Cardiac muscle cell (in vitro differentiated cells and primary cell): ENCODE data around the gene SNAPC1. TPM values are rescaled to one million over a fixed set of nuclear protein-coding genes. Genes with fewer than 3 reads are reported as not detected.
"Not testable (repeated sequence)": the region's sequence is repeated elsewhere in the genome, so short reads cannot be mapped to it uniquely, and the experiment has no call there.

Experiments used
- DNase-seq, 2 donors: peaks; one replicate each; pipeline versions ENCODE4 v3.0.0 to v3.0.0-alpha.2; 2010 to 2017; ENCODE audit warnings: low read depth in 1 of 2, low spot score in 1 of 2
- H3K27ac ChIP-seq: fragments of 200-600 bp; sonication (generic); 2 replicates; pipeline ENCODE4 v1.5.1; 2016
- H3K27me3 ChIP-seq: fragments of 200-600 bp; sonication (generic); 2 replicates; pipeline ENCODE4 v1.6.0; 2016; ENCODE audit warnings: control low read depth
- H3K36me3 ChIP-seq: fragments of 200-600 bp; sonication (generic); 2 replicates; pipeline ENCODE4 v1.5.1; 2016; ENCODE audit warnings: control low read depth
- H3K4me1 ChIP-seq: fragments of 200-600 bp; sonication (generic); 2 replicates; pipeline ENCODE4 v1.8.1; 2017; ENCODE audit warnings: low read depth, mild to moderate bottlenecking, mixed run types
- H3K4me3 ChIP-seq: fragments of 200-600 bp; sonication (generic); 2 replicates; pipeline ENCODE4 v1.5.1; 2016; ENCODE audit warnings: mild to moderate bottlenecking
- H3K9me3 ChIP-seq: fragments of 200-600 bp; sonication (generic); 2 replicates; pipeline ENCODE4 v1.5.1; 2017; ENCODE audit warnings: low read depth, mild to moderate bottlenecking, control low read depth
- CTCF ChIP-seq: IDR thresholded peaks from 2 replicates; pipeline ENCODE4 v1.5.1; 2012; ENCODE audit warnings: low read depth, mild to moderate bottlenecking, low read length
- polyA plus RNA-seq: library from polyadenylated mRNA; unstranded; fragments of >200 nt; fragmentation: Nextera tagmentation; extraction: Ambion mirVana; gene quantifications from 2 replicates; pipeline ENCODE4 v1.2.1, GENCODE V29; 2016
- total RNA-seq: library from RNA; depleted of rRNA; stranded (reverse); fragments of >200 nt; gene quantifications from 2 replicates; pipeline ENCODE4 v1.2.3, GENCODE V29; 2016

SNAPC1 gene
- total and polyA plus RNA-seq, 2 experiments from 2014 or later: 13.0 to 17.3 TPM

GRCh38 chr14:61754627-61755381 lies 7.4 kb upstream of the SNAPC1 start:
- no peaks in the 10 kb centered on the region for H3K27me3 ChIP-seq
- no peaks in the 10 kb centered on the region for H3K9me3 ChIP-seq
- peak overlapping the region; percentile 82 for H3K27ac ChIP-seq
- TF ChIP-seq CTCF: no peak
- no peaks in the 10 kb centered on the region for H3K36me3 ChIP-seq
- DNase-seq: peak in 1 of 2 donors; percentile 61
- peaks cover 23% of the 10 kb centered on the region for H3K4me1 ChIP-seq
- H3K4me3 ChIP-seq: no peak overlapping the region

GRCh38 chr14:61755382-61755742 lies 6.9 kb upstream of the SNAPC1 start:
- H3K4me3 ChIP-seq: not testable (repeated sequence)

GRCh38 chr14:61756135-61756534 lies 6.1 kb upstream of the SNAPC1 start:
- DNase-seq: peak in 1 of 2 donors; percentile 58
- Histone ChIP-seq H3K4me3 (no peak overlapping the region), H3K4me1 (peaks cover 23% of the 10 kb centered on the region), H3K9me3 (no peaks in the 10 kb centered on the region), H3K27me3 (no peaks in the 10 kb centered on the region), H3K36me3 (no peaks in the 10 kb centered on the region), H3K27ac (peak overlapping the region; percentile 82)
- no peak for TF ChIP-seq CTCF

More at GRCh38 chr14:61755382-61755742, 6.9 kb upstream of the SNAPC1 start:
- H3K9me3 ChIP-seq, H3K36me3 ChIP-seq, H3K27me3 ChIP-seq: not testable (repeated sequence)
- peak in 1 of 2 donors; percentile 32 for DNase-seq
- Histone ChIP-seq H3K27ac (peak overlapping the region; percentile 82), H3K4me1 (peaks cover 23% of the 10 kb centered on the region)

GRCh38 chr14:61759878-61760277 lies 2.3 kb upstream of the SNAPC1 start:
- no peak for DNase-seq
- Histone ChIP-seq H3K27ac (no peak overlapping the region), H3K4me3 (no peak overlapping the region), H3K4me1 (peaks cover 14% of the 10 kb centered on the region), H3K27me3 (no peaks in the 10 kb centered on the region), H3K36me3 (no peaks in the 10 kb centered on the region), H3K9me3 (no peaks in the 10 kb centered on the region)
- TF ChIP-seq CTCF: no peak

GRCh38 chr14:61761557-61761956 lies 663 bp upstream of the SNAPC1 start:
- Histone ChIP-seq H3K4me1 (peaks cover 31% of the 10 kb centered on the region), H3K4me3 (peak overlapping the region; percentile 87), H3K27me3 (no peaks in the 10 kb centered on the region), H3K27ac (peak overlapping the region; percentile 96), H3K9me3 (no peaks in the 10 kb centered on the region), H3K36me3 (no peaks in the 10 kb centered on the region)
- TF ChIP-seq CTCF: no peak
- no peak for DNase-seq

GRCh38 chr14:61764342-61765122 lies 2.3 kb downstream of the SNAPC1 start:
- peaks cover 31% of the 10 kb centered on the region for H3K4me1 ChIP-seq
- no peak for TF ChIP-seq CTCF
- no peaks in the 10 kb centered on the region for H3K9me3 ChIP-seq
- H3K4me3 ChIP-seq: peak overlapping the region; percentile 87
- no peak for DNase-seq
- no peaks in the 10 kb centered on the region for H3K27me3 ChIP-seq
- peak overlapping the region; percentile 49 for H3K27ac ChIP-seq
- peaks cover 17% of the 10 kb centered on the region for H3K36me3 ChIP-seq
